Prostate gland (tissue), 2 donors: ENCODE results near the gene COL24A1. TPM values are rescaled to one million over a fixed set of nuclear protein-coding genes. Genes with fewer than 3 reads are reported as not detected.

Source experiments
- DNase-seq: peaks from one replicate; pipeline ENCODE4 v3.0.0-alpha.2; 2019; ENCODE audit warnings: low spot score
- H3K27ac ChIP-seq, 2 donors: fragments of 200-600 bp; sonication (generic); 2 replicates each; pipeline ENCODE4 v1.5.1; 2017 to 2019
- H3K27me3 ChIP-seq: fragments of 200-600 bp; sonication (generic); replicated peaks from 2 replicates; pipeline ENCODE4 v1.5.1; 2019; ENCODE audit not compliant: insufficient read depth
- H3K36me3 ChIP-seq, 2 donors: fragments of 200-600 bp; sonication (generic); 1 replicate in 1 of 2; 2 replicates in 1 of 2; pipeline versions ENCODE4 v1.5.1 to v1.8.1; 2017 to 2019
- H3K4me1 ChIP-seq: fragments of 200-600 bp; sonication (generic); replicated peaks from 2 replicates; pipeline ENCODE4 v1.5.1; 2019
- H3K4me3 ChIP-seq, 2 donors: fragments of 200-600 bp; sonication (generic); 2 replicates each; pipeline ENCODE4 v1.5.1; 2017 to 2019
- H3K9me3 ChIP-seq: fragments of 200-600 bp; sonication (generic); 2 replicates; pipeline ENCODE4 v1.5.1; 2017
- POLR2A ChIP-seq: fragments of 450-650 bp; IDR thresholded peaks from one replicate; pipeline ENCODE4 v1.6.1; 2016; ENCODE audit warnings: antibody characterized with exemption, mild to moderate bottlenecking
- POLR2AphosphoS5 ChIP-seq: sonication (generic); formaldehyde crosslinking; IDR thresholded peaks from one replicate; pipeline ENCODE4 v1.6.1; 2017; ENCODE audit warnings: antibody characterized with exemption
- WGBS: methylation state at CpG from one replicate; pipeline ENCODE4 v1.1.5; 2018; 5-methylcytosine and 5-hydroxymethylcytosine counted together
- intact Hi-C: fragments of 100-400 bp; cut with DNase I; formaldehyde crosslinking; loops from one replicate; pipeline ENCODE4 v1.14.2; 2022
- total RNA-seq, 2 donors: library from RNA; depleted of rRNA; stranded (reverse); fragments of >200 nt; gene quantifications; one replicate each; pipeline ENCODE4 v1.1.0, GENCODE V29; 2016
- TF ChIP-seq, protein P1 (sequence below), 4 experiments: fragments of 200-600 bp in 2 of 4; fragments of 450-650 bp in 2 of 4; sonication (generic) in 2 of 4; IDR thresholded peaks; 1 replicate in 3 of 4; 2 replicates in 1 of 4; pipeline ENCODE4 v1.5.1; 2016 to 2019; ENCODE audit warnings: antibody characterized with exemption in 4 of 4, mild to moderate bottlenecking in 2 of 4, moderate library complexity in 2 of 4

Gene COL24A1
- total RNA-seq, 2 donors from 2014 or later = 0.28 to 0.32 TPM

DNA sequence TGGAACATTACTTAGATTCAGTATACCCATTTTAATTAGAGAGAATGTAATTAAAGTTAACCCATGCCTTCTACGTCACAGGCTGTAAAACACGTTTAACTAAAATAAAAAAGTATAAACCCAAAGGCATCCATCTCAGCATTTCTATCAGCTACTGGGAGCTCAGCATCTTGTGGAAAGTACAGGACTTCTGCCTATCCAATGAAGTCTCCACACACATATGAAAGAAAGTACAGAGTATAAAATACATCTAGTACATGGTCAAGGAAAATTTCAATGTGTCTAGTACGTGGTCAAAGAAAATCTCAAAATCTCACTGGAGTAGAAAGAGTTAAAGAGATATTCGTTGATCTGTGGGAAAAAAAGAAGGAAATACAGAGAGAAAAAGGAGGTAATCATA, 306.9 kb downstream of the COL24A1 start:
- H3K4me1 ChIP-seq = no peaks in the 10 kb centered on the region
- intact Hi-C loops = no loop called here
- DNase-seq = no peak
- H3K4me3 ChIP-seq = no peak overlapping the region
- no peaks in the 10 kb centered on the region for H3K9me3 ChIP-seq
- WGBS = 59% methylated on average over 4 of the region's 4 CpGs
- H3K36me3 ChIP-seq = no peaks in the 10 kb centered on the region
- H3K27ac ChIP-seq = no peak overlapping the region
- no peaks in the 10 kb centered on the region for H3K27me3 ChIP-seq
- TF ChIP-seq POLR2AphosphoS5 (no peak), POLR2A (no peak)
- TF ChIP-seq, protein P1, sequence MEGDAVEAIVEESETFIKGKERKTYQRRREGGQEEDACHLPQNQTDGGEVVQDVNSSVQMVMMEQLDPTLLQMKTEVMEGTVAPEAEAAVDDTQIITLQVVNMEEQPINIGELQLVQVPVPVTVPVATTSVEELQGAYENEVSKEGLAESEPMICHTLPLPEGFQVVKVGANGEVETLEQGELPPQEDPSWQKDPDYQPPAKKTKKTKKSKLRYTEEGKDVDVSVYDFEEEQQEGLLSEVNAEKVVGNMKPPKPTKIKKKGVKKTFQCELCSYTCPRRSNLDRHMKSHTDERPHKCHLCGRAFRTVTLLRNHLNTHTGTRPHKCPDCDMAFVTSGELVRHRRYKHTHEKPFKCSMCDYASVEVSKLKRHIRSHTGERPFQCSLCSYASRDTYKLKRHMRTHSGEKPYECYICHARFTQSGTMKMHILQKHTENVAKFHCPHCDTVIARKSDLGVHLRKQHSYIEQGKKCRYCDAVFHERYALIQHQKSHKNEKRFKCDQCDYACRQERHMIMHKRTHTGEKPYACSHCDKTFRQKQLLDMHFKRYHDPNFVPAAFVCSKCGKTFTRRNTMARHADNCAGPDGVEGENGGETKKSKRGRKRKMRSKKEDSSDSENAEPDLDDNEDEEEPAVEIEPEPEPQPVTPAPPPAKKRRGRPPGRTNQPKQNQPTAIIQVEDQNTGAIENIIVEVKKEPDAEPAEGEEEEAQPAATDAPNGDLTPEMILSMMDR (IDR thresholded peaks at IDR 0.05) = no peak

DNA sequence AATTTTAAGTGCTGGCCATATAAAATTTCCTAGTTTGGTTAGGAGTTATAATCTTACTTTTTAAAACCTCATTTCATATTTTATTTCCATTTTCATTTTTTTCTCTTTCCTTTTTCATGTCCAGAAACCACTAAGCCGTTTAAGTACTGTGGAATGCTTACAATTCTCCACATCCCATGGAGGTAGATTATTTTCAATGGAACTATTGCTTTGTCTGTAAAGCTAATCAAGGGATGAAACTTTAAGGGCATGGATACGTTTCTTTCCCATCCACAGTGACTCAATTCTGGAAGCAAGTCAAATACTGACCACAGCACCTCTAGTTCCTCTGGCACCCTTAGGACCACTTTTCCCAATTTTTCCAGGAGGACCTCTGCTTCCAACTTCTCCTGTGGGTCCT, 309.2 kb downstream of the COL24A1 start:
- H3K27ac ChIP-seq = no peak overlapping the region
- intact Hi-C loops = no loop called here
- H3K9me3 ChIP-seq = no peaks in the 10 kb centered on the region
- H3K4me1 ChIP-seq = no peaks in the 10 kb centered on the region
- no peak for TF ChIP-seq POLR2AphosphoS5
- TF ChIP-seq, protein P1 (IDR thresholded peaks at IDR 0.05) = no peak
- no peak for TF ChIP-seq POLR2A
- DNase-seq = no peak
- no peak overlapping the region for H3K4me3 ChIP-seq
- WGBS = 72% methylated on average over 2 of the region's 2 CpGs
- no peaks in the 10 kb centered on the region for H3K36me3 ChIP-seq
- H3K27me3 ChIP-seq = no peaks in the 10 kb centered on the region

DNA sequence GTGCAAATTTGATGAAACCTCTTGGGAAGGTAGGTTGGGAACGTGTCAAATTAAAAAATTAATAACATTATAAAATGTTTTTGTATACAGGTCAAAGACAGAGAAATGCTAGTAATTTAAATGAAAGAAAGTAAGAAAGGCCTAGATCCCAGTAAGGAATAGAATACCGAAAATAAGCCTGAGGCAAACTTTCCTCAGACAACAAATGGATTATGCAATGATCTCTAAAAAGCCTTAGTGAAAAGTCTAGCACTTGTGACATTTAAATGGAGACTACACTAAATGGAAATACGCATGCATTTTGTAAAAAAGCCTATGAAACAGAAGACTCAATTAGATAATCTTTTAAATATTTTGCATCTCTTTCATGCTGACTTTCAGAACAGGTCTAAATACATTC, 309.9 kb downstream of the COL24A1 start:
- Histone ChIP-seq H3K4me1 (no peaks in the 10 kb centered on the region), H3K9me3 (no peaks in the 10 kb centered on the region), H3K27me3 (no peaks in the 10 kb centered on the region), H3K27ac (no peak overlapping the region), H3K36me3 (no peaks in the 10 kb centered on the region), H3K4me3 (no peak overlapping the region)
- 61% methylated on average over 3 of the region's 3 CpGs for WGBS
- no peak for TF ChIP-seq POLR2AphosphoS5
- TF ChIP-seq, protein P1 (IDR thresholded peaks at IDR 0.05) = no peak
- no peak for TF ChIP-seq POLR2A
- intact Hi-C loops = no loop called here
- DNase-seq = no peak

DNA sequence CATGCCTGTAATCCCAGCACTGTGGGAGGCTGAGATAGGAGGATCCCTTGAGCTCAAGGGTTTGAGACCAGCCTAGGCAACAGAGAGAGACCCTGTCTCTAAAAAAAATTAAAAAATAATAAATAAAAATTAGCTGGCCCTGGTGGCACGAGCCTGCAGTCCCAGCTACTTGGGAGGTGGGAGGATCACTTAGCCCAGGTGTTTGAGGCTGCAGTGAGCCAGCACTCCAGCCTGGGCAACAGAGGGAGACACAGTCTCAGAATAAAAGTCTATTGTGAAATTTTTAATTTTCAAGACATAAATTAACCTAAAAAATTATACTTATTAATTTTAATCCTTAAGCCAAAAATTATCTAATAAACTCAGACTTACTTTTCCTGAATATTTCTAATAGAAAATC, 317.1 kb downstream of the COL24A1 start:
- no peak overlapping the region for H3K4me3 ChIP-seq
- WGBS = 54% methylated on average over 1 of the region's 1 CpG
- H3K4me1 ChIP-seq = no peaks in the 10 kb centered on the region
- DNase-seq = no peak
- H3K36me3 ChIP-seq = no peaks in the 10 kb centered on the region
- intact Hi-C loops = no loop called here
- H3K9me3 ChIP-seq = no peaks in the 10 kb centered on the region
- H3K27ac ChIP-seq = no peak overlapping the region
- no peak for TF ChIP-seq POLR2A
- H3K27me3 ChIP-seq = no peaks in the 10 kb centered on the region

DNA sequence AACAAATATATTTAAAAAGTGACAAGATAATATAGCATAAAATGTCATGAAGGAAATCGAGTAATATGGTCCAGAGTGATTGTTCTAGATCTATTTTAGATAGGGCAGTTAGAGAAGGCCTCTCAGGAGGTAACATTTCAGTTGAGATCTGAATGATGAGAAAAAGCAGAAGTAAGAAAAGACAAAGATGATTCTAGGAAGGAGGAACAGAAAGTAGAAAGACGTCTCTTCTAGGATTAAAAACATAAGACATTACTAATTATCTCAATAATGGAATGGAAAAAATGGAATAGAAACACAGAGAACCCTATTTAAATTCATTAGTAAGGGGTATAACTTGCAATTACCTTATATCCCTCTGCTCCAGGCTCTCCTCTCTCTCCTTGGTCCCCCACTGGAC, 318.3 kb downstream of the COL24A1 start:
- no peak overlapping the region for H3K27ac ChIP-seq
- TF ChIP-seq POLR2AphosphoS5 = no peak
- no peak for TF ChIP-seq POLR2A
- TF ChIP-seq, protein P1 (IDR thresholded peaks at IDR 0.05) = no peak
- H3K4me3 ChIP-seq = no peak overlapping the region
- intact Hi-C loops = no loop called here
- no peaks in the 10 kb centered on the region for H3K4me1 ChIP-seq
- H3K9me3 ChIP-seq = no peaks in the 10 kb centered on the region
- no peak for DNase-seq
- 78% methylated on average over 2 of the region's 2 CpGs for WGBS
- H3K27me3 ChIP-seq = no peaks in the 10 kb centered on the region
- no peaks in the 10 kb centered on the region for H3K36me3 ChIP-seq
